Mucosa of stomach (tissue), 1 donor: ENCODE results near the gene ZNF90.
A peak's percentile ranks its signal among the peaks of the same experiment; 100 is the strongest.
"Not testable (repeated sequence)": the region's sequence is repeated elsewhere in the genome, so short reads cannot be mapped to it uniquely, and the experiment has no call there.

Experiments used
- H3K27me3 ChIP-seq: one replicate; pipeline ENCODE4 v1.7.0; 2013; ENCODE audit warnings: mild to moderate bottlenecking, low read length; ENCODE audit not compliant: control insufficient read depth, insufficient read depth
- H3K36me3 ChIP-seq: one replicate; pipeline ENCODE4 v1.7.0; 2013; ENCODE audit warnings: low read length; ENCODE audit not compliant: control insufficient read depth, insufficient read depth
- H3K4me1 ChIP-seq: one replicate; pipeline ENCODE4 v1.7.0; 2013; ENCODE audit warnings: mild to moderate bottlenecking, low read length; ENCODE audit not compliant: control insufficient read depth, insufficient read depth
- H3K4me3 ChIP-seq: one replicate; pipeline ENCODE4 v1.7.0; 2013; ENCODE audit warnings: low read length
- H3K9ac ChIP-seq: one replicate; pipeline ENCODE4 v1.7.0; 2013; ENCODE audit warnings: mild to moderate bottlenecking, low read length, moderate library complexity
- H3K9me3 ChIP-seq: one replicate; pipeline ENCODE4 v1.7.0; 2013; ENCODE audit warnings: mild to moderate bottlenecking, low read length, moderate library complexity; ENCODE audit not compliant: control insufficient read depth
- donor health status: Pancreatic carcinoma.

ZNF90 gene

GRCh38 chr19:20067943-20068342, 9.9 kb upstream of the ZNF90 start:
- Histone ChIP-seq H3K27me3 (no peaks in the 10 kb centered on the region), H3K9ac (no peak overlapping the region), H3K4me3 (no peak overlapping the region), H3K9me3 (no peaks in the 10 kb centered on the region), H3K4me1 (no peaks in the 10 kb centered on the region), H3K36me3 (no peaks in the 10 kb centered on the region)

- H3K9me3 ChIP-seq, H3K4me3 ChIP-seq: not testable (repeated sequence)
Observed at GRCh38 chr19:20068559-20068958, 9.2 kb upstream of the ZNF90 start.

GRCh38 chr19:20070691-20071090, 7.1 kb upstream of the ZNF90 start:
- Histone ChIP-seq H3K9ac (no peak overlapping the region), H3K4me1 (no peaks in the 10 kb centered on the region), H3K9me3 (no peaks in the 10 kb centered on the region), H3K36me3 (no peaks in the 10 kb centered on the region), H3K27me3 (no peaks in the 10 kb centered on the region), H3K4me3 (no peak overlapping the region)

More at GRCh38 chr19:20068559-20068958, 9.2 kb upstream of the ZNF90 start:
- not testable (repeated sequence) for H3K36me3 ChIP-seq, H3K4me1 ChIP-seq, H3K27me3 ChIP-seq, H3K9ac ChIP-seq

GRCh38 chr19:20072936-20073335, 4.9 kb upstream of the ZNF90 start:
- Histone ChIP-seq H3K9ac (no peak overlapping the region), H3K4me1 (no peaks in the 10 kb centered on the region), H3K36me3 (no peaks in the 10 kb centered on the region), H3K27me3 (no peaks in the 10 kb centered on the region), H3K9me3 (no peaks in the 10 kb centered on the region), H3K4me3 (no peak overlapping the region)

- Histone ChIP-seq H3K9ac (peak overlapping the region; percentile 62), H3K27me3 (no peaks in the 10 kb centered on the region), H3K36me3 (no peaks in the 10 kb centered on the region), H3K4me1 (no peaks in the 10 kb centered on the region), H3K9me3 (no peaks in the 10 kb centered on the region), H3K4me3 (peak overlapping the region; percentile 83)
Observed at GRCh38 chr19:20078581-20079031, 806 bp downstream of the ZNF90 start.

- Histone ChIP-seq H3K9me3 (no peaks in the 10 kb centered on the region), H3K36me3 (no peaks in the 10 kb centered on the region), H3K27me3 (no peaks in the 10 kb centered on the region), H3K9ac (peak overlapping the region; percentile 62), H3K4me1 (no peaks in the 10 kb centered on the region), H3K4me3 (no peak overlapping the region)
Observed at GRCh38 chr19:20079476-20079875, 1.7 kb downstream of the ZNF90 start.

GRCh38 chr19:20080656-20081055, 2.9 kb downstream of the ZNF90 start:
- H3K4me1 ChIP-seq: no peaks in the 10 kb centered on the region
- H3K36me3 ChIP-seq: no peaks in the 10 kb centered on the region
- H3K27me3 ChIP-seq: no peaks in the 10 kb centered on the region
- no peak overlapping the region for H3K4me3 ChIP-seq
- H3K9ac ChIP-seq: no peak overlapping the region
- no peaks in the 10 kb centered on the region for H3K9me3 ChIP-seq

- not testable (repeated sequence) for H3K36me3 ChIP-seq, H3K4me3 ChIP-seq, H3K9ac ChIP-seq, H3K4me1 ChIP-seq, H3K9me3 ChIP-seq, H3K27me3 ChIP-seq
Observed at GRCh38 chr19:20082232-20082833, 4.5 kb downstream of the ZNF90 start.

- not testable (repeated sequence) for H3K4me3 ChIP-seq, H3K27me3 ChIP-seq, H3K9ac ChIP-seq, H3K4me1 ChIP-seq, H3K36me3 ChIP-seq, H3K9me3 ChIP-seq
Observed at GRCh38 chr19:20082876-20083275, 5.1 kb downstream of the ZNF90 start.

GRCh38 chr19:20102097-20102496, 24.3 kb downstream of the ZNF90 start:
- Histone ChIP-seq H3K4me3 (no peak overlapping the region), H3K4me1 (no peaks in the 10 kb centered on the region), H3K9ac (no peak overlapping the region), H3K9me3 (peaks cover 2% of the 10 kb centered on the region), H3K27me3 (no peaks in the 10 kb centered on the region), H3K36me3 (no peaks in the 10 kb centered on the region)

- H3K4me3 ChIP-seq: no peak overlapping the region
- H3K9me3 ChIP-seq: peaks cover 7% of the 10 kb centered on the region
- H3K36me3 ChIP-seq: no peaks in the 10 kb centered on the region
- H3K27me3 ChIP-seq: no peaks in the 10 kb centered on the region
- no peaks in the 10 kb centered on the region for H3K4me1 ChIP-seq
- H3K9ac ChIP-seq: no peak overlapping the region
Observed at GRCh38 chr19:20103091-20103740, 25.4 kb downstream of the ZNF90 start.

- no peaks in the 10 kb centered on the region for H3K4me1 ChIP-seq
- H3K36me3 ChIP-seq: no peaks in the 10 kb centered on the region
- no peaks in the 10 kb centered on the region for H3K27me3 ChIP-seq
- no peak overlapping the region for H3K9ac ChIP-seq
- H3K4me3 ChIP-seq: no peak overlapping the region
- H3K9me3 ChIP-seq: peaks cover 7% of the 10 kb centered on the region
Observed at GRCh38 chr19:20107301-20107700, 29.5 kb downstream of the ZNF90 start.
